GM23248 (cell line): ENCODE measurements around the gene GBX1. TPM values are rescaled to one million over a fixed set of nuclear protein-coding genes. Genes with fewer than 3 reads are reported as not detected.
A peak's percentile ranks its signal among the peaks of the same experiment; 100 is the strongest.

Source experiments
- DNase-seq: peaks from one replicate; pipeline ENCODE4 v3.0.0-alpha.2; 2015
- H2AFZ ChIP-seq: fragments of 200-600 bp; sonication (generic); 2 replicates; pipeline ENCODE4 v1.6.1; 2016; ENCODE audit warnings: antibody characterized with exemption
- H3F3A ChIP-seq: fragments of 200-600 bp; sonication (generic); 2 replicates; pipeline ENCODE4 v1.6.1; 2016; ENCODE audit warnings: mild to moderate bottlenecking, antibody characterized with exemption, mixed run types; ENCODE audit not compliant: insufficient read depth
- H3K27ac ChIP-seq: fragments of 200-600 bp; sonication (generic); 2 replicates; pipeline ENCODE4 v1.5.1; 2016; ENCODE audit warnings: mild to moderate bottlenecking
- H3K27me3 ChIP-seq: fragments of 200-600 bp; sonication (generic); replicated peaks from 2 replicates; pipeline ENCODE4 v1.6.1; 2016; ENCODE audit warnings: mild to moderate bottlenecking; ENCODE audit not compliant: insufficient read depth
- H3K36me3 ChIP-seq: fragments of 200-600 bp; sonication (generic); 2 replicates; pipeline ENCODE4 v1.6.1; 2016; ENCODE audit warnings: low read depth, mild to moderate bottlenecking
- H3K4me1 ChIP-seq: fragments of 200-600 bp; sonication (generic); 2 replicates; pipeline ENCODE4 v1.6.1; 2016; ENCODE audit warnings: mild to moderate bottlenecking; ENCODE audit not compliant: insufficient read depth
- H3K4me2 ChIP-seq: fragments of 200-600 bp; sonication (generic); one replicate; pipeline ENCODE4 v1.6.1; 2016; ENCODE audit warnings: mild to moderate bottlenecking; ENCODE audit not compliant: unreplicated experiment
- H3K4me3 ChIP-seq: fragments of 200-600 bp; sonication (generic); 2 replicates; pipeline ENCODE4 v1.5.1; 2016; ENCODE audit warnings: mild to moderate bottlenecking
- H3K79me2 ChIP-seq: fragments of 200-600 bp; sonication (generic); 2 replicates; pipeline ENCODE4 v1.6.1; 2016; ENCODE audit warnings: mild to moderate bottlenecking; ENCODE audit not compliant: insufficient read depth
- H3K9ac ChIP-seq: fragments of 200-600 bp; sonication (generic); 2 replicates; pipeline ENCODE4 v1.6.1; 2016; ENCODE audit warnings: mild to moderate bottlenecking
- H3K9me2 ChIP-seq: fragments of 200-600 bp; sonication (generic); 2 replicates; pipeline ENCODE4 v1.6.1; 2016; ENCODE audit warnings: mixed run types, mild to moderate bottlenecking, moderate library complexity; ENCODE audit not compliant: insufficient read depth
- H3K9me3 ChIP-seq: fragments of 200-600 bp; sonication (generic); one replicate; pipeline ENCODE4 v1.6.1; 2017; ENCODE audit warnings: low read depth
- H4K20me1 ChIP-seq: fragments of 200-600 bp; sonication (generic); 2 replicates; pipeline ENCODE4 v1.6.0; 2016; ENCODE audit not compliant: insufficient read depth
- EZH2 ChIP-seq: fragments of 200-600 bp; sonication (generic); IDR thresholded peaks from 2 replicates; pipeline ENCODE4 v1.6.1; 2018; ENCODE audit warnings: antibody characterized with exemption, mild to moderate bottlenecking; ENCODE audit not compliant: insufficient read depth, poor library complexity, severe bottlenecking
- EZH2phosphoT487 ChIP-seq: fragments of 200-600 bp; sonication (generic); IDR thresholded peaks from 2 replicates; pipeline ENCODE4 v1.6.1; 2018; ENCODE audit warnings: antibody characterized with exemption, moderate library complexity, mild to moderate bottlenecking, low read depth; ENCODE audit not compliant: insufficient read depth
- WGBS, 2 experiments: methylation state at CpG; one replicate each; pipeline ENCODE4 v1.1.6; 2015 to 2017; ENCODE audit warnings: low lambda C conversion rate in 2 of 2, low coverage in 1 of 2; ENCODE audit errors: missing lambda C conversion rate in 2 of 2; 5-methylcytosine and 5-hydroxymethylcytosine counted together
- in situ Hi-C: fragments of 300-500 bp; cut with MboI; formaldehyde crosslinking; loops from 2 replicates; pipeline ENCODE4 v1.15.0; 2020
- polyA plus RNA-seq: library from polyadenylated mRNA; unstranded; fragments of >200 nt; fragmentation: Nextera tagmentation; extraction: Ambion mirVana; gene quantifications from 2 replicates; pipeline ENCODE4 v1.2.1, GENCODE V29; 2016
- total RNA-seq: library from RNA; depleted of rRNA; stranded (reverse); fragments of >200 nt; shearing (Covaris generic); gene quantifications from 2 replicates; pipeline ENCODE4 v1.2.3, GENCODE V29; 2014

Gene GBX1
- total and polyA plus RNA-seq, 2 experiments from 2014 or later: not detected

- H3K4me1 ChIP-seq: no peaks in the 10 kb centered on the region
- H3K9me3 ChIP-seq: no peaks in the 10 kb centered on the region
- no peaks in the 10 kb centered on the region for H3K79me2 ChIP-seq
- 13 to 16% methylated on average over 29 to 31 of the region's 31 CpGs for WGBS, 2 experiments
- no peak for DNase-seq
- peak overlapping the region; percentile 44 for H3K4me2 ChIP-seq
- TF ChIP-seq EZH2 (peak; percentile 98), EZH2phosphoT487 (peak; percentile 73; the same call in 1 of the 2 replicates)
- no peak overlapping the region for H3K9ac ChIP-seq
- peak overlapping the region; percentile 34 for H3K4me3 ChIP-seq
- in situ Hi-C loops: no loop called here
- H3K27me3 ChIP-seq: peaks cover 78% of the 10 kb centered on the region
- H3K27ac ChIP-seq: no peak overlapping the region
- H3F3A ChIP-seq: no peaks in the 10 kb centered on the region
- no peaks in the 10 kb centered on the region for H4K20me1 ChIP-seq
- no peak overlapping the region for H2AFZ ChIP-seq
- H3K36me3 ChIP-seq: no peaks in the 10 kb centered on the region
- H3K9me2 ChIP-seq: no peaks in the 10 kb centered on the region
These were observed 781 bp downstream of the GBX1 start for GRCh38 chr7:151166629-151167196.

- WGBS, 2 experiments: 44 to 55% methylated on average over 1 of the region's 1 CpG
- no peak overlapping the region for H3K4me2 ChIP-seq
- in situ Hi-C loops: no loop called here
- H4K20me1 ChIP-seq: no peaks in the 10 kb centered on the region
- H2AFZ ChIP-seq: no peak overlapping the region
- DNase-seq: no peak
- no peak overlapping the region for H3K4me3 ChIP-seq
- no peaks in the 10 kb centered on the region for H3K9me2 ChIP-seq
- H3K9me3 ChIP-seq: no peaks in the 10 kb centered on the region
- H3F3A ChIP-seq: no peaks in the 10 kb centered on the region
- H3K4me1 ChIP-seq: no peaks in the 10 kb centered on the region
- no peak overlapping the region for H3K9ac ChIP-seq
- H3K79me2 ChIP-seq: no peaks in the 10 kb centered on the region
- TF ChIP-seq EZH2phosphoT487 (no peak), EZH2 (no peak)
- H3K36me3 ChIP-seq: no peaks in the 10 kb centered on the region
- no peak overlapping the region for H3K27ac ChIP-seq
- H3K27me3 ChIP-seq: peaks cover 70% of the 10 kb centered on the region
These were observed 5.7 kb downstream of the GBX1 start for GRCh38 chr7:151161757-151162156.

- Histone ChIP-seq H4K20me1 (no peaks in the 10 kb centered on the region), H3K9me3 (no peaks in the 10 kb centered on the region), H2AFZ (no peak overlapping the region), H3K79me2 (no peaks in the 10 kb centered on the region), H3K27me3 (peaks cover 62% of the 10 kb centered on the region), H3K4me2 (no peak overlapping the region), H3F3A (no peaks in the 10 kb centered on the region), H3K4me3 (no peak overlapping the region), H3K4me1 (no peaks in the 10 kb centered on the region), H3K36me3 (no peaks in the 10 kb centered on the region), H3K27ac (no peak overlapping the region), H3K9ac (no peak overlapping the region), H3K9me2 (no peaks in the 10 kb centered on the region)
- peak; percentile 20 for DNase-seq
- in situ Hi-C loops: no loop called here
- TF ChIP-seq EZH2phosphoT487: no peak
- no peak for TF ChIP-seq EZH2
- 69 to 70% methylated on average over 7 of the region's 7 CpGs for WGBS, 2 experiments
These were observed 9.7 kb downstream of the GBX1 start for GRCh38 chr7:151157645-151158329.

GRCh38 chr7:151152643-151153513 is 14.6 kb downstream of the GBX1 start:
- no peaks in the 10 kb centered on the region for H3F3A ChIP-seq
- H3K4me2 ChIP-seq: no peak overlapping the region
- in situ Hi-C loops: no loop called here
- peaks cover 62% of the 10 kb centered on the region for H3K27me3 ChIP-seq
- no peaks in the 10 kb centered on the region for H3K36me3 ChIP-seq
- peak; percentile 34 for DNase-seq
- H3K9me3 ChIP-seq: no peaks in the 10 kb centered on the region
- H3K4me3 ChIP-seq: no peak overlapping the region
- no peak overlapping the region for H3K27ac ChIP-seq
- no peak overlapping the region for H3K9ac ChIP-seq
- TF ChIP-seq EZH2 (no peak), EZH2phosphoT487 (no peak)
- no peaks in the 10 kb centered on the region for H3K9me2 ChIP-seq
- 32 to 43% methylated on average over 6 of the region's 6 CpGs for WGBS, 2 experiments
- no peaks in the 10 kb centered on the region for H3K4me1 ChIP-seq
- H3K79me2 ChIP-seq: no peaks in the 10 kb centered on the region
- H2AFZ ChIP-seq: no peak overlapping the region
- H4K20me1 ChIP-seq: no peaks in the 10 kb centered on the region
